Subcutaneous abdominal adipose tissue (tissue), 5 donors: ENCODE measurements around the gene TXNDC15.
A peak's percentile ranks its signal among the peaks of the same experiment; 100 is the strongest.
"Not testable (repeated sequence)": the region's sequence is repeated elsewhere in the genome, so short reads cannot be mapped to it uniquely, and the experiment has no call there.

Experiments used
- H3K27ac ChIP-seq: one replicate; pipeline ENCODE4 v1.7.0; 2013; ENCODE audit warnings: low read depth, mild to moderate bottlenecking, inconsistent platforms, low read length, moderate library complexity
- H3K27me3 ChIP-seq, 5 donors: one replicate each; pipeline ENCODE4 v1.7.0; 2013; ENCODE audit warnings: low read length in 5 of 5, inconsistent platforms in 1 of 5; ENCODE audit not compliant: control insufficient read depth in 5 of 5, insufficient read depth in 4 of 5
- H3K36me3 ChIP-seq, 5 donors: one replicate each; pipeline ENCODE4 v1.7.0; 2013; ENCODE audit warnings: low read length in 5 of 5; ENCODE audit not compliant: control insufficient read depth in 5 of 5, insufficient read depth in 5 of 5
- H3K4me1 ChIP-seq, 5 donors: one replicate each; pipeline ENCODE4 v1.7.0; 2013; ENCODE audit warnings: low read length in 5 of 5, mild to moderate bottlenecking in 3 of 5, moderate library complexity in 1 of 5; ENCODE audit not compliant: control insufficient read depth in 5 of 5, insufficient read depth in 5 of 5
- H3K4me3 ChIP-seq, 5 donors: one replicate each; pipeline ENCODE4 v1.7.0; 2013; ENCODE audit warnings: low read length in 5 of 5, low read depth in 1 of 5
- H3K9ac ChIP-seq, 5 donors: one replicate each; pipeline ENCODE4 v1.7.0; 2013; ENCODE audit warnings: low read length in 5 of 5, mild to moderate bottlenecking in 4 of 5, moderate library complexity in 3 of 5
- H3K9me3 ChIP-seq, 5 donors: one replicate each; pipeline ENCODE4 v1.7.0; 2013; ENCODE audit warnings: low read length in 5 of 5; ENCODE audit not compliant: control insufficient read depth in 5 of 5
- donor health status: healthy.
- donor health status: healthy.
- donor health status: healthy.
- donor health status: healthy.
- donor health status: healthy.

Gene TXNDC15

DNA sequence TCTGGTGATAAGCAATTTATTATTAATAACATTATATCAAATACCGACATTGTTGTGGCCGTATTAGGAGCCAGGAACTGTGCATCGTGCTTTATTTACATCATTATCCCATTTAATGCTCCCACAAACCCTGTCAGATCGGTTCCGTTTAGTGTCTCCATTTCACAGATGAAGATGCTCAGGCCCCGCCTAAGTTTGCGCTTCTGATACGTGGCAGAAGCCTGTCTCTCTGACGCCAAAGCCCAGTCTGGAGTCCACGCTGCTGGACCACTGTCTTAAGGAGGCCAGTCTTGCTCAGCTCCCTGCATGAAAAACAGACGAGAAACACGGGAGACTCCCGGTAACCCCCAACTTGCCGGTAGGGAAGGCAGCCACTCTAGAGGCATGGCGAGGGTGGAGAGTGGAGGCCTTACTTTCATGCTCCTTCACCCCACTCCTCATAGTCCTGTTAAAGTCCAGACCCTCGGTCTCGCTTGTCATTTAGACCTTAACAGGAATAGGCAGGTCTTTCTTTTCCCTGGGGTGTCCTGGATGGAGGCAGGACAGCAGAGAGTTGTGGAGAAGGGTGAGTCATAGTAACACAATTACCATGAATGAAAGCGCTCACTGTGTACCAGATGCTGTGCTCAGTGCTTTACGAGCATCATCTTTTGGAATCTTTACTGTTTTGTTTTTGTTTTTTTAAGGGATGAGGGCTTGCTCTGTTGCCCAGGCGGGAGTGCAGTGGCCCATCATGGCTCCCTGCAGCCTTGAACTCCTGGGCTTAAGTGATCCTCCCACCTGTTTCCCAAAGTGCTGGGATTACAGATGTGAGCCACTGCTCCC, 872 bp downstream of the TXNDC15 start:
- peak overlapping the region; percentile 43 to 93 (median 88) for H3K9ac ChIP-seq
- peaks cover 0 to 23% (median 19%) of the 10 kb centered on the region in 5 donors for H3K4me1 ChIP-seq
- peak overlapping the region; percentile 85 to 91 (median 88) for H3K4me3 ChIP-seq
- H3K27me3 ChIP-seq: no peaks in the 10 kb centered on the region
- peak overlapping the region; percentile 92 for H3K27ac ChIP-seq
- H3K9me3 ChIP-seq: no peaks in the 10 kb centered on the region
- no peaks in the 10 kb centered on the region for H3K36me3 ChIP-seq

DNA sequence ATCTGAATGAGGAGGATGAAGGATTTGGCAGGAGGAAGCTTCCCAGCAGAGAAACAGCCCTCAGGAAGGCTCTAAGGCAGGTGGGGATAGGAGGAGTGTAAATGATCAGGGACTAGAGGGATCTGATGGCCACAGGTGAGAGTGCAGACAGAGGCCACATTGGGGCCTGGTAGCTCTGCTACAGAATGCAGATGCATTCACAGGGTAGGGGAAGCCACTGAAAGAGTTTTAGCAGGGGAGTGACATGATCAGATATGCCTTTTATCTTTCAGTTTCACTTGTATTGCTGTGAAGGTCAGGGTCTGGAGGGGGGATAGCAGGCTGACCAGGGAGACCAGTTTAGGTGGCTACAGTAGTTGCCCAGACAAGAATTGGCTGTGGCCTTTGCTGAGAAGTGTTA, 3.0 kb downstream of the TXNDC15 start:
- H3K9ac ChIP-seq: no peak overlapping the region
- H3K4me3 ChIP-seq: no peak overlapping the region

DNA sequence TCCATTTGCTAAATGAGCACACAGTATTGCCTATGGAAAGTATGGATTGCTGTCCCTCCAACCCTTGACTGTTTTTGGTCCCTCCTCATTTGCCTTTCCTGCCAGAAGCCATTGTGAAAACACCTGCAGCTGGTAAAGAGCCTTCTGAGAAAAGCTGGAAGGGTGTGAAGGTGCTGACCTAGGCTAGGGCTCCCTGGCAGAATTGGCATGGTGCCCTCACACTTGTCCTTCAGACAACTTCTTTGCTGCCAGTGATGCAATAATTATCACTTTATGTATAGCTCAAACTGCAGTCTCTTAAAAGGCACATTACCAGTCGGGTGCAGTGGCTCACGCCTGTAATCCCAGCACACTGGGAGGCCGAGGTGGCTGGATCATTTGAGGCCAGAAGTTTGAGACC, 4.2 kb downstream of the TXNDC15 start:
- H3K9me3 ChIP-seq: no peaks in the 10 kb centered on the region
- no peak overlapping the region for H3K9ac ChIP-seq
- no peaks in the 10 kb centered on the region for H3K36me3 ChIP-seq
- peaks cover 0 to 23% (median 19%) of the 10 kb centered on the region in 5 donors for H3K4me1 ChIP-seq
- H3K27me3 ChIP-seq: no peaks in the 10 kb centered on the region
- H3K4me3 ChIP-seq: no peak overlapping the region
- H3K27ac ChIP-seq: no peak overlapping the region

More for the DNA sequence above, 3.0 kb downstream of the TXNDC15 start:
- Histone ChIP-seq H3K4me1 (peaks cover 0 to 23% (median 19%) of the 10 kb centered on the region in 5 donors), H3K9me3 (no peaks in the 10 kb centered on the region), H3K27me3 (no peaks in the 10 kb centered on the region), H3K27ac (no peak overlapping the region), H3K36me3 (no peaks in the 10 kb centered on the region)

DNA sequence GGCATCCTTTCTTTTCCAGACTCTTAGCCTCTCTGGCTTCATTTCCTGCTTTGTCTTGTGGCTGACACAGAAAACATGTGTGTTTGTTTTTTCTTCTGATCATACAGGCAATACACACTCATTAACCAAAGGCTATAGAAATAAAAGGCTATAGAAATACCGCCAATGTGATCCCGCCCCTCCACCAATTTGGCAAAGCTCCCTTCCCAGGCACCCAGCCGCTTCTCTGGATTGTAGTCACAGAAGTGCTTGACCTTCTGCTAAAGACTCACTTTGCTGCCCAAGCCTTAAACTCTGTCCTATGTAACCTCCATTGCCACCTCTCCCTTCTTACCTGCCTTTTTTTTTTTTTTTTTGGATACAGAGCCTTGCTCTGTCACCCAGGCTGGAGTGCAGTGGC, 5.3 kb downstream of the TXNDC15 start:
- no peaks in the 10 kb centered on the region for H3K27me3 ChIP-seq
- no peak overlapping the region for H3K27ac ChIP-seq
- H3K9ac ChIP-seq: no peak overlapping the region
- peaks cover 0 to 16% (median 12%) of the 10 kb centered on the region in 5 donors for H3K4me1 ChIP-seq
- no peak overlapping the region for H3K4me3 ChIP-seq
- H3K9me3 ChIP-seq: no peaks in the 10 kb centered on the region
- no peaks in the 10 kb centered on the region for H3K36me3 ChIP-seq

DNA sequence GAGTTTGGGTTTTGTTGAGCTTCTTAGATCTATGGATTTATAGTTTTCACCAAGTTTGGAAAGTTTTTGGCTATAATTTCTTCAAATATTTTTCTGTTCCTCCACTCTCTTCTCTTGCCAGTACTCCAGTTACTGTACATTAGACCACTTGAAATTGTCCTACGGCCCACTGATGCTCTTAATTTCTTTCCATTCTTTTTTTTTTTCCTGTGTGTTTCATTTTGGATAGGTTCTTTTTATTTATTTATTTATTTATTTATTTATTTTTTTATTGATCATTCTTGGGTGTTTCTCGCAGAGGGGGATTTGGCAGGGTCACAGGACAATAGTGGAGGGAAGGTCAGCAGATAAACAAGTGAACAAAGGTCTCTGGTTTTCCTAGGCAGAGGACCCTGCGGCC, 6.8 kb downstream of the TXNDC15 start:
- H3K4me3 ChIP-seq, H3K4me1 ChIP-seq, H3K27ac ChIP-seq, H3K9ac ChIP-seq, H3K27me3 ChIP-seq, H3K36me3 ChIP-seq, H3K9me3 ChIP-seq: not testable (repeated sequence)

DNA sequence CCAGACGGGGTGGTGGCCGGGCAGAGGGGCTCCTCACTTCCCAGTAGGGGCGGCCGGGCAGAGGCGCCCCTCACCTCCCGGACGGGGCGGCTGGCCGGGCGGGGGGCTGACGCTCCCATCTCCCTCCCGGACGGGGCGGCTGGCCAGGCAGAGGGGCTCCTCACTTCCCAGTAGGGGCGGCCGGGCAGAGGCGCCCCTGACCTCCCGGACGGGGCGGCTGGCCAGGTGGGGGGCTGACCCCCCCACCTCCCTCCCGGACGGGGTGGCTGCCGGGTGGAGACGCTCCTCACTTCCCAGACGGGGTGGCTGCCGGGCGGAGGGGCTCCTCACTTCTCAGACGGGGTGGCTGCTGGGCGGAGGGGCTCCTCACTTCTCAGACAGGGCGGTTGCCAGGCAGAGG, 7.5 kb downstream of the TXNDC15 start:
- not testable (repeated sequence) for H3K27ac ChIP-seq, H3K27me3 ChIP-seq, H3K9ac ChIP-seq, H3K36me3 ChIP-seq, H3K9me3 ChIP-seq, H3K4me1 ChIP-seq, H3K4me3 ChIP-seq

DNA sequence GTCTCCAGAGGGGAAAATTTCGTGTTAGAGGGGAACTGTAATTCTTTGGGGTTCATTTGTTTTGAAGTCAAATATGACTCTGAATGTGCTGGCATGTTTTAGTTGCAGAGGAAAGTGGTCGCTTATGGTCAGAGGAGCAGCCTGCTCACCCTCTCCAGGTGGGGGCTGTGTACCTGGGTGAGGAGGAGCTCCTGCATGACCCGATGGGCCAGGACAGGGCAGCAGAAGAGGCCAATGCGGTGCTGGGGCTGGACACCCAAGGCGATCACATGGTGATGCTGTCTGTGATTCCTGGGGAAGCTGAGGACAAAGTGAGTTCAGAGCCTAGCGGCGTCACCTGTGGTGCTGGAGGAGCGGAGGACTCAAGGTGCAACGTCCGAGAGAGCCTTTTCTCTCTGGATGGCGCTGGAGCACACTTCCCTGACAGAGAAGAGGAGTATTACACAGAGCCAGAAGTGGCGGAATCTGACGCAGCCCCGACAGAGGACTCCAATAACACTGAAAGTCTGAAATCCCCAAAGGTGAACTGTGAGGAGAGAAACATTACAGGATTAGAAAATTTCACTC, 13.5 kb downstream of the TXNDC15 start:
- Histone ChIP-seq H3K9ac (peak overlapping the region in 1 of 5 donors; percentile 20), H3K27ac (no peak overlapping the region), H3K27me3 (no peaks in the 10 kb centered on the region), H3K4me3 (no peak overlapping the region), H3K36me3 (peaks cover 7 to 21% (median 10%) of the 10 kb centered on the region in 5 donors), H3K4me1 (no peaks in the 10 kb centered on the region), H3K9me3 (no peaks in the 10 kb centered on the region)

DNA sequence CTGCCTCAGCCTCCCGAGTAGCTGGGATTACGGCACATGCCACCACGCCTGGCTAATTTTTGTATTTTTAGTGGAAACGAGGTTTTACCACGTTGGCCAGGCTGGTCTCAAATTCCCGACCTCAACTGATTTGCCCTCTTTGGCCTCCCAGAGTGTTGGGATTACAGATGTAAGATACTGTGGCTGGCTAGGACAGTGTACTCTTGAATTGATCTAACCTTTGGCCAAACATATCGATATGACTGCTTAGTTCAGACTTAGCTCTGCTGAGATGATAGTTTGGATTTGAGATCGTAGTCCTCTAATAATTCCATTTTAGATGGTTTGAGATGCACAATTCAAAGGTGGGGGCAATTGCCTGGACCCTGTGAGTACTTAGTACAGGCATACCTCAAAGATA, 15.2 kb downstream of the TXNDC15 start:
- H3K36me3 ChIP-seq: peaks cover 7 to 32% (median 17%) of the 10 kb centered on the region in 5 donors
- H3K4me1 ChIP-seq: no peaks in the 10 kb centered on the region
- no peaks in the 10 kb centered on the region for H3K27me3 ChIP-seq
- no peak overlapping the region for H3K4me3 ChIP-seq
- no peak overlapping the region for H3K9ac ChIP-seq
- no peaks in the 10 kb centered on the region for H3K9me3 ChIP-seq
- no peak overlapping the region for H3K27ac ChIP-seq

DNA sequence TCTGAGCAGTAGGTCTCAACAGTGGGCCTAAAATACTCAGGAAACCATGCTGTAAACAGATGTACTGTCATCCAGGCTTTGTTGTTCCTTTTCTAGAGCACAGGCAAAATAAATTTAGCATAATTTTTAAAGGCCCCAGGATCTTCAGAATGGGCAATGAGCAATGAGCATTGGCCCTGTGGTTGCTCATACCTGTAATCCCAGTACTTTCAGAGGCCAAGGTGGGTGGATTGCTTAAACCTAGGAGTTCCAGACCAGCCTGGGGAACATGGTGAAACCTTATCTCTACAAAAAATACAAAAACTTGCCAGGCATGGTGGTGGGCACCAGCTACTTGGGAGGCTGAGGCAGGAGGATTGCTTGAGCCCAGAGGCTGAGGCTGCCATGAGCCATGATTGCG, 17.3 kb downstream of the TXNDC15 start:
- Histone ChIP-seq H3K27ac (no peak overlapping the region), H3K36me3 (peaks cover 12 to 44% (median 21%) of the 10 kb centered on the region in 5 donors), H3K4me3 (no peak overlapping the region), H3K9me3 (no peaks in the 10 kb centered on the region), H3K27me3 (no peaks in the 10 kb centered on the region), H3K4me1 (no peaks in the 10 kb centered on the region), H3K9ac (no peak overlapping the region)

DNA sequence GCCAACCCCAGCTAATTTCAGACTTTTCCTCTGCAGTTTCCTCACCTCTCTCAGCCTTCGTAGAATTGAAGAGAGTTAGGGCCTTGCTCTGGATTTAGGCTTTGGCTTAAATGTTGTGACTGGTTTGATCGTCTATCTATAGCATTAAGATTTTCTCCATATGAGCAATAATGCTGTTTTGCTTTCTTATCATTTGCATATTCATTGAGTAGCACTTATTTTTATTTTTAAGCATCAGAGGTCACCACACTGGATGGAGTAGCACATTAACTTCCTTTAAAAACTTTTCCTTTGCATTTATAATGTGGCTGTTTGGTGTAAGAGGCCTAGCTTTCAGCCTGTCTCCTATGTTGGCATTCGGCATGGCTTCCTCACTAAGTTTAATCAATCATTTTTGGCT, 18.1 kb downstream of the TXNDC15 start:
- peaks cover 12 to 45% (median 22%) of the 10 kb centered on the region in 5 donors for H3K36me3 ChIP-seq
- no peak overlapping the region for H3K4me3 ChIP-seq

More for the DNA sequence above, 18.1 kb downstream of the TXNDC15 start:
- Histone ChIP-seq H3K27me3 (no peaks in the 10 kb centered on the region), H3K27ac (no peak overlapping the region), H3K9ac (no peak overlapping the region), H3K9me3 (no peaks in the 10 kb centered on the region), H3K4me1 (no peaks in the 10 kb centered on the region)
